Left lung (tissue), 14 donors: ENCODE measurements around the gene CHODL. TPM values are rescaled to one million over a fixed set of nuclear protein-coding genes. Genes with fewer than 3 reads are reported as not detected.

Experiments used
- ATAC-seq: fragments of 200-7000 bp; cut with Tn5 transposase; one replicate; pipeline ENCODE4 v1.9.1; 2020; ENCODE audit warnings: moderate library complexity
- DNase-seq, 4 donors: peaks; one replicate each; pipeline ENCODE4 v3.0.0-alpha.2; 2013 to 2020
- H3K27ac ChIP-seq, 2 donors: fragments of 200-600 bp; sonication (generic) in 1 of 2; one replicate each; pipeline versions ENCODE4 v1.5.0 to v1.8.0; 2020 to 2021
- H3K27me3 ChIP-seq, 2 donors: fragments of 200-600 bp; sonication (generic) in 1 of 2; one replicate each; pipeline versions ENCODE4 v1.5.0 to v1.8.0; 2020 to 2021
- H3K36me3 ChIP-seq, 2 donors: fragments of 200-600 bp; sonication (generic) in 1 of 2; one replicate each; pipeline versions ENCODE4 v1.5.0 to v1.8.0; 2020 to 2021
- H3K4me1 ChIP-seq, 2 donors: fragments of 200-600 bp; one replicate each; pipeline ENCODE4 v1.8.0; 2021
- H3K4me3 ChIP-seq, 2 donors: fragments of 200-600 bp; sonication (generic) in 1 of 2; one replicate each; pipeline versions ENCODE4 v1.5.0 to v1.8.0; 2020 to 2021; ENCODE audit warnings: mild to moderate bottlenecking in 1 of 2
- H3K9me3 ChIP-seq, 2 donors: fragments of 200-600 bp; sonication (generic) in 1 of 2; one replicate each; pipeline versions ENCODE4 v1.5.0 to v1.8.0; 2020 to 2021
- CTCF ChIP-seq, 2 donors: fragments of 200-600 bp; sonication (generic) in 1 of 2; IDR thresholded peaks; one replicate each; pipeline versions ENCODE4 v1.5.0 to v1.8.0; 2021; ENCODE audit warnings: antibody characterized with exemption in 2 of 2
- intact Hi-C, 2 donors: fragments of 100-400 bp; cut with DNase I; formaldehyde crosslinking; loops; one replicate each; pipeline versions ENCODE4 v1.11.2 to v1.14.2; 2022
- long read RNA-seq, 12 donors: library from polyadenylated mRNA in 2 of 12; unstranded in 2 of 12; transcript quantifications; one replicate each; pipeline ENCODE4 v2.0.0 and lab custom pipeline, GENCODE V29; 2019 to 2026
- polyA plus RNA-seq, 6 donors: library from polyadenylated mRNA; unstranded; fragments of 120-200 nt; gene quantifications; one replicate each; pipeline ENCODE4 v1.2.1, GENCODE V29; 2013; ENCODE audit not compliant: insufficient read length in 6 of 6
- total RNA-seq, 2 donors: library from RNA; stranded (reverse); fragmentation: NEBNext Ultra II Directional; extraction: Animal tissue kit (Norgen Biotek cat#: 25700); gene quantifications; one replicate each; pipeline ENCODE4 v1.2.1, GENCODE V29; 2021
- donor health status: DM: no; HTN: yes; CAD: no.
- donor health status: DM: no; HTN: no; CAD: no.

CHODL gene
- total RNA-seq (under 1 TPM; 0.32 to 0.37 TPM), polyA plus RNA-seq (1 to 10 TPM in 5 of 6 donors, under 1 TPM in 1; 0.99 to 4.5 (median 2.3) TPM)
- long read RNA-seq, donor 1, partial matches to known transcripts = 0 of 4 reads
- long read RNA-seq, donor 1, other reads (novel, unspliced or antisense) = 0 of 4 reads
- long read RNA-seq, donor 2, partial matches to known transcripts = 0 of 2 reads
- long read RNA-seq, donor 2, other reads (novel, unspliced or antisense) = 0 of 2 reads
- long read RNA-seq, donor 3 = 0 reads
- long read RNA-seq, donor 4 = 0 reads
- long read RNA-seq, donor 5, partial matches to known transcripts = 0 of 3 reads
- long read RNA-seq, donor 5, other reads (novel, unspliced or antisense) = 0 of 3 reads
- long read RNA-seq, donor 6, partial matches to known transcripts = 0 of 1 reads
- long read RNA-seq, donor 6, other reads (novel, unspliced or antisense) = 0 of 1 reads
- long read RNA-seq, donor 7 = 0 reads
- long read RNA-seq, donor 8 = 0 reads
- long read RNA-seq, donor 9 = 0 reads
- long read RNA-seq, donor 10, partial matches to known transcripts = 0 of 1 reads
- long read RNA-seq, donor 10, other reads (novel, unspliced or antisense) = 1 of 1 reads
- long read RNA-seq, donor 11, transcript CHODL-201 (6 exons, 2,548 nt) = major isoform, 14 of 14 reads
- long read RNA-seq, donor 11, partial matches to known transcripts = 0 of 14 reads
- long read RNA-seq, donor 11, other reads (novel, unspliced or antisense) = 0 of 14 reads
- long read RNA-seq, donor 12, partial matches to known transcripts = 0 of 2 reads
- long read RNA-seq, donor 12, other reads (novel, unspliced or antisense) = 0 of 2 reads

- H3K4me3 ChIP-seq = peak within 1 kb of the TSS; percentile 20 to 21
- intact Hi-C loops = no loop called here
- no peak within 1 kb of the TSS for H3K27ac ChIP-seq
- peaks cover 17 to 41% of the 10 kb centered on the region in 2 donors for H3K27me3 ChIP-seq
- peaks cover 0 to 10% of the 10 kb centered on the region in 2 donors for H3K4me1 ChIP-seq
- peak in 1 of 4 donors; percentile 78 for DNase-seq
- peak; percentile 44 for ATAC-seq
- no peaks in the 10 kb centered on the region for H3K36me3 ChIP-seq
- no peaks in the 10 kb centered on the region for H3K9me3 ChIP-seq
- TF ChIP-seq CTCF (IDR thresholded peaks at IDR 0.05) = no peak
Observed at GRCh38 chr21:18244671-18245463, at the start of gene CHODL. CHODL (plus strand) TSS chr21:18244833; CDS start chr21:18245224, 391 bp downstream.

- ATAC-seq = no peak
Observed at GRCh38 chr21:18204931-18205330, 39.7 kb upstream of the CHODL start.

GRCh38 chr21:18218331-18218730 lies 26.3 kb upstream of the CHODL start:
- Histone ChIP-seq H3K4me1 (no peaks in the 10 kb centered on the region), H3K27me3 (no peaks in the 10 kb centered on the region), H3K4me3 (no peak overlapping the region), H3K27ac (no peak overlapping the region), H3K9me3 (peaks cover 0 to 41% of the 10 kb centered on the region in 2 donors), H3K36me3 (no peaks in the 10 kb centered on the region)
- intact Hi-C loops = no loop called here
- TF ChIP-seq CTCF (IDR thresholded peaks at IDR 0.05) = no peak
- DNase-seq (no peak), ATAC-seq (no peak)

More at GRCh38 chr21:18204931-18205330, 39.7 kb upstream of the CHODL start:
- Histone ChIP-seq H3K27me3 (no peaks in the 10 kb centered on the region), H3K4me1 (no peaks in the 10 kb centered on the region), H3K9me3 (peaks cover 0 to 4% of the 10 kb centered on the region in 2 donors), H3K4me3 (no peak overlapping the region), H3K27ac (no peak overlapping the region), H3K36me3 (no peaks in the 10 kb centered on the region)
- DNase-seq = no peak
- no peak for TF ChIP-seq CTCF (IDR thresholded peaks at IDR 0.05)
- intact Hi-C loops = no loop called here

- ATAC-seq (no peak), DNase-seq (no peak)
- Histone ChIP-seq H3K4me3 (no peak overlapping the region), H3K36me3 (no peaks in the 10 kb centered on the region), H3K4me1 (no peaks in the 10 kb centered on the region), H3K27me3 (no peaks in the 10 kb centered on the region), H3K9me3 (peaks cover 0 to 41% of the 10 kb centered on the region in 2 donors), H3K27ac (no peak overlapping the region)
- no peak for TF ChIP-seq CTCF (IDR thresholded peaks at IDR 0.05)
- intact Hi-C loops = no loop called here
Observed at GRCh38 chr21:18220498-18220897, 24.1 kb upstream of the CHODL start.
